Activated B cell treated with CpG ODN at 0.5 μM for 24 hours (primary cell): Measurements from ENCODE around the gene SLC37A3. TPM values are rescaled to one million over a fixed set of nuclear protein-coding genes. Genes with fewer than 3 reads are reported as not detected.

ENCODE experiments used
- ATAC-seq: fragments of 200-7000 bp; cut with Tn5 transposase; one replicate; pipeline ENCODE4 v1.10.0; 2021; ENCODE audit warnings: low read depth, mild to moderate bottlenecking, moderate library complexity
- CTCF ChIA-PET: fragments of 350-600 bp; sonication (Branson Sonifier 250); formaldehyde crosslinking; loops from one replicate; lab custom pipeline; 2021; ENCODE audit warnings: antibody characterized with exemption; lab: Charles Lee
- POLR2A ChIA-PET: fragments of 350-600 bp; sonication (Branson Sonifier 250); formaldehyde crosslinking; loops from one replicate; lab custom pipeline; 2021; ENCODE audit warnings: antibody characterized with exemption; lab: Charles Lee
- DNase-seq: peaks from one replicate; pipeline ENCODE4 v3.0.0; 2022
- H3K27ac Mint-ChIP-seq: one replicate; pipeline ENCODE4 v1.8.0; 2020; ENCODE audit warnings: mixed read lengths
- H3K27me3 Mint-ChIP-seq: one replicate; pipeline ENCODE4 v1.8.0; 2021; ENCODE audit warnings: mixed read lengths
- H3K36me3 Mint-ChIP-seq: one replicate; pipeline ENCODE4 v1.8.0; 2021; ENCODE audit warnings: low read depth, mixed read lengths
- H3K4me1 Mint-ChIP-seq: one replicate; pipeline ENCODE4 v1.8.0; 2021; ENCODE audit warnings: mixed read lengths
- H3K4me3 Mint-ChIP-seq: one replicate; pipeline ENCODE4 v1.8.0; 2020; ENCODE audit warnings: mild to moderate bottlenecking, mixed read lengths
- H3K9me3 Mint-ChIP-seq: one replicate; pipeline ENCODE4 v1.8.0; 2020; ENCODE audit warnings: mixed read lengths
- CTCF ChIP-seq: fragments of 200-600 bp; IDR thresholded peaks from one replicate; pipeline ENCODE4 v1.8.0; 2022; ENCODE audit warnings: antibody characterized with exemption, mild to moderate bottlenecking
- intact Hi-C: fragments of 100-400 bp; cut with micrococcal nuclease; formaldehyde crosslinking; loops from one replicate; pipeline ENCODE4 v1.15.1; 2024
- total RNA-seq: library from RNA; stranded (reverse); gene quantifications from 2 replicates; pipeline ENCODE4 v1.2.3, GENCODE V29; 2022

Gene SLC37A3
- total RNA-seq, 1 donor from 2014 or later: 10.6 TPM

GRCh38 chr7:140295224-140295738 is 103.0 kb downstream of the SLC37A3 start:
- ATAC-seq (no peak), DNase-seq (no peak)
- Mint-ChIP-seq H3K27me3 (no peaks in the 10 kb centered on the region), H3K4me1 (peaks cover 6% of the 10 kb centered on the region), H3K27ac (no peak overlapping the region), H3K9me3 (no peaks in the 10 kb centered on the region), H3K4me3 (no peak overlapping the region), H3K36me3 (no peaks in the 10 kb centered on the region)
- TF ChIP-seq CTCF: no peak
- intact Hi-C loops: no loop called here
- POLR2A ChIA-PET: interaction anchor here (1.9 kb wide), 1 partner anchor 118 kb away, joined by 5 read pairs; no protein-coding TSS in a partner anchor
- CTCF ChIA-PET: no interaction called here

DNA sequence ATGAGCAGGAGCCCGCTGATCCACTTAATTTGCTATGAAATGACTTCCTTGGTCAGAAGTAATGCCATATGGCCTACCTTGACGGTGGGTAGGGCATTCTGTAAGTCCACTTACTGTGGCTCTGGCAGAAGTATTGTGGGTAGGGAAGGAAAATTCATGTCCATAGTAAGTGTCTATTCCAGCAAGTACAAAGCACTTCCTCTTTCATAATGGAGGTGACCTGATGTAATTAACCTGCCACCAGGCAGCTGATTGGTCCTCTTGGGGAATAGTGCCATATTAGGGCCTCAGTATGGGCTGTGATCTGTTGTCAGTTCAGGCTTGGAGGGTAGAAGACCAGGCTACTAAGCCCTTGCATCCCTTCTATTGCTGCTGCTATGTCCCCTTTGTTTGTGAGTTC is 103.9 kb downstream of the SLC37A3 start:
- no peaks in the 10 kb centered on the region for H3K36me3 Mint-ChIP-seq
- DNase-seq (no peak), ATAC-seq (no peak)
- intact Hi-C loops: no loop called here
- H3K4me3 Mint-ChIP-seq: no peak overlapping the region
- no peaks in the 10 kb centered on the region for H3K27me3 Mint-ChIP-seq
- H3K4me1 Mint-ChIP-seq: peaks cover 6% of the 10 kb centered on the region
- ChIA-PET POLR2A (interaction anchor here (1.9 kb wide), 1 partner anchor 117 kb away, joined by 5 read pairs; no protein-coding TSS in a partner anchor), CTCF (no interaction called here)
- TF ChIP-seq CTCF: no peak
- no peak overlapping the region for H3K27ac Mint-ChIP-seq
- no peaks in the 10 kb centered on the region for H3K9me3 Mint-ChIP-seq

DNA sequence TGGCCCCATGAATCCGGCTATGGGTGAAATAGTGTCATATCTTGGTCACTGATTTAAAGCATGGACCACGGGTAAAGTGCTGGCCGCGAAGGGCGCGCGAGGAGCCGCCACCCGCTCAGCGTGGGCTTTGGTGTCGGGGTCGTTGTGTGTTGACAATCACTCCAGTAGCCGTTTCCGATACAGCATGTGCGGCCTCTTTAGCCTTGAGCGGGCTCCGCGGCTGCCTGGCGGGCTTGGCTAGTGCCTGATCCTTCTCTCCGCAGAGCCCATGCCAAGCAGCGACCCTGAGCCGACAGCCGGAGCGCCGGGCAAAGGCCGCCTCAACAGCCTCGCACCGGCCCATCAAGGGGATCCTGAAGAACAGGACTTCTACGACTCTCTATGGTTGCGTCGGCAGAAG is 105.9 kb downstream of the SLC37A3 start:
- H3K4me1 Mint-ChIP-seq: peaks cover 6% of the 10 kb centered on the region
- no peaks in the 10 kb centered on the region for H3K27me3 Mint-ChIP-seq
- H3K27ac Mint-ChIP-seq: no peak overlapping the region
- H3K36me3 Mint-ChIP-seq: no peaks in the 10 kb centered on the region
- no peak overlapping the region for H3K4me3 Mint-ChIP-seq
- intact Hi-C loops: no loop called here
- POLR2A ChIA-PET: no interaction called here
- CTCF ChIA-PET: interaction anchor here (0.6 kb wide), 1 partner anchor 75 kb away, joined by 3 read pairs; no protein-coding TSS in a partner anchor
- TF ChIP-seq CTCF: no peak
- no peak for ATAC-seq
- DNase-seq: no peak
- H3K9me3 Mint-ChIP-seq: no peaks in the 10 kb centered on the region

DNA sequence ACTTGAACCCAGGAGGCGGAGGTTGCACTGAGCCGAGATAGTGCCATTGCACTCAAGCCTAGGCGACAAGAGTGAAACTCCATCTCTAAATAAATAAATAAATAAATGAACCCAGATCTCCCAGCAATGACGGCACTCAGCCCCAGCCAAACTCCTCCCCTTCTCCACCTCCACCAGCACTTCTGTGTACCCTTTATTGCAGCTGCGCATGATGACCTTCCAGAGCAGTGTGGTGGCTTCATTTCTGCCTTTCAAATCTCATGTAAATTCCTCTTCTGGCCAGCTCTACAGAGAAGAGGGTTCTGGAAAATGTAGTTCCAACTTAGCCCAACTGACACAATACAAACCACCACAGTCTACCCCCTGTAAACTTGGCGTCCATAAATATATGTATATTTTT is 108.5 kb downstream of the SLC37A3 start:
- H3K4me3 Mint-ChIP-seq: no peak overlapping the region
- POLR2A ChIA-PET: no interaction called here

DNA sequence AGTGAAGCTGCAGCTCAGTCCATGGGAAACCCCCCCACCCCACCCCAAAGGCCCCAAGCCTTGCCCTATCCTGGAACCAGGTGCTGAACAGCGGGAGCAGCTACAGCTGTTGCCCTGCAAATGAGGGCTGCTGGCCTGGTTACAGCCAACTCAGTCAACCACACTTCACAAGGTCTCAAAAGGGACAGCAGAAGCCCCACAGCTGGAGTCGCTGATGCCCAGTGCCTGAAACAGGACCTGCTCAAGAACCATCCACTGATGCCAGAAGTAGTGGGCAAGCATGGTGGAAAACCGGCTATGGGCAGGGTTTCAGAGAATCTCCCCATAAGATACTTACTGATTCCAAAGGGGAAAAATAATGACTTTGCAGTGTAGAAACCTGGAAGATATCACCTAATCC is 110.3 kb downstream of the SLC37A3 start:
- H3K4me3 Mint-ChIP-seq: no peak overlapping the region
- no peaks in the 10 kb centered on the region for H3K9me3 Mint-ChIP-seq
- no peaks in the 10 kb centered on the region for H3K27me3 Mint-ChIP-seq
- no peak for TF ChIP-seq CTCF
- ATAC-seq: no peak
- DNase-seq: no peak
- no peaks in the 10 kb centered on the region for H3K36me3 Mint-ChIP-seq
- ChIA-PET CTCF (no interaction called here), POLR2A (no interaction called here)
- intact Hi-C loops: no loop called here
- peaks cover 5% of the 10 kb centered on the region for H3K4me1 Mint-ChIP-seq
- H3K27ac Mint-ChIP-seq: no peak overlapping the region

More for the DNA sequence above, 108.5 kb downstream of the SLC37A3 start:
- ATAC-seq (no peak), DNase-seq (no peak)
- H3K9me3 Mint-ChIP-seq: no peaks in the 10 kb centered on the region
- peaks cover 4% of the 10 kb centered on the region for H3K4me1 Mint-ChIP-seq
- no peak overlapping the region for H3K27ac Mint-ChIP-seq
- no peaks in the 10 kb centered on the region for H3K36me3 Mint-ChIP-seq
- TF ChIP-seq CTCF: no peak
- no peaks in the 10 kb centered on the region for H3K27me3 Mint-ChIP-seq
- CTCF ChIA-PET: no interaction called here
- intact Hi-C loops: no loop called here
